HG02759 (cell line): ENCODE results near the gene MIX23.

Source experiments
- ATAC-seq: cut with Tn5 transposase; IDR thresholded peaks from one replicate; pipeline ENCODE4 v1.9.1; 2021; ENCODE audit warnings: mild to moderate bottlenecking, moderate library complexity; ENCODE audit not compliant: unreplicated experiment

MIX23 gene

DNA sequence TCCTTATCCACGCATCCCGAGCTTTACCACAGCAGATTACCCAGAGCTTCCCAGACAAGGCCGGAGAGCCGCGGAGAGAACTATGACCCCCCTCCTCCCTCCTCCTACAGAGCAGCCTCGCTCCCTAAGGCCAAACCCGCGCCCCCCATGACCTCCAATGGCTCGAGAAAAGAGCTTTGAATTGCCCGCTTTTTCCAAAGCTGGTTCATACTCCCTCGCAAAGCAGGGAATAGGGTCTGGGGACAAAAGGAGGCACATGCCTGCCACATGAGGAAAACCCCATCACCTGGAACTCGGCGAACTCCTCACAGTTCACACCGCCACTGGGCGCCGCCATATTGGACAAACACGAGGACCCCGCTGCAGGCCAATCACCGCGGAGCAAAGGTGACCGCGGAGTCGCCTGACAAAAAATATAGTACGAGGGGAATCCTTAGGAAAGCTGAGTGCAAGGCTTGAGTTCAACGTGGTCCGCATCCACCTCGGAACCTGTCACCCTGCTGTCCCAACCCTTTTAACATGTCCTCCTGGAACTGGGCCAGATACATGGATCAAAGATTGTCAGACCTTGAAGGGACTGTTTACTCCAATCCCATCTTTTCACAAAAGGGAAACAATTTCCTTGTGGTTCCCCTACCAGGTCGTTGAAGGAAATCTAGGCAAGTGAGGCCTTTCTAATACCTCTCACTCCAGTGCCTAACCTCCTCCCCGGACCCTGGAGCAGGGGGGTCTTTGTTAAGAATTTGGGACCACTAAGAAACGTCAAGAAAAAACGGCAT, at the start of gene MIX23:
TSS of gene MIX23 (minus strand) at position 344 of the 779 bp plus-strand sequence. CDS start at position 337, 7 bp downstream.
- peak; percentile 41 for ATAC-seq

DNA sequence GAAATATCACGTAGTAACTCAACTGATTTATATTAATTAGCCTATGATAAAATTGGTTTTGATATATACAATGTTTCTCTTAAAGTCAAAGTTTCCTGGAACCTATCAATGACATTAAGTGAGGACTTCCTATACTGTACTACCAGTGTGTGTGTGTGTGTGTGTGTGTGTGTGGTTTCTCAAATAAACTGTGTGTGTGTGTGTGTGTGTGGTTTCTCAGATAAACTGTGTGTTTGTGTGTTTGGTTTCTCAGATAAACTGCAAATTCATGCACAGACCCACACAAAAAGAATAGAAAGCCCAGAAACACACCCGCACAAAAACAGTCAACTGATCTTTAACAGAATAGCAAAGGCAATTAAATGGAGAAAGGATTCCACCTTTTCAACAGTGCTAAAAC, 47.3 kb upstream of the MIX23 start:
- ATAC-seq, result no peak

DNA sequence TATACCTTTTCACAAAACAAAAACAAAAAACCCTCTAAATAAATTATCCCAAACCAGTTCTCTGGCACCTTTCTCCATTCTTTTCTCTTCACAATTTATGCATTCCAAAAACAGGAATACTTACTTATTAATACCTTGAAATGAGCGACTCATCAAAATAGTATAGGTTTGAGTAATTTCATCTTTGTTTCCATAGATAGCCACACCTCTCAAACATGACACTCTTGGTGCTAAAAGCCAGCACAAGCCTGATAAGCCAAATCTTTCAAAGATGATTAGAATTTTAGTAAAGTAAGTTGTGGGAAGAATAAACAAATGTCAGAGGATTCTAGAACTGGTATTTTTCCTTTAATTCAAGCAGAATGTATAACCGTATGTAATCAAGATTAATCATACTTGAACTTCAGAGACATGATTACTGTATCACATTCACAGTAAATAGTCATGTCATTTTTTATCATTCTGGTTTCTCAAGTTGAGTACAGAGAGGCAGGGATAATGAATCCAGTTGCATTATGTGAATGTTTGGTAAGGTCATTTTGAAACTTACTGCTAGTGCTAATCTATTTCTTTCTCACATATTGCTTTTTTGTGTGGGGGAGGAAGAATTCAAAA, 44.9 kb upstream of the MIX23 start:
- ATAC-seq, result no peak

DNA sequence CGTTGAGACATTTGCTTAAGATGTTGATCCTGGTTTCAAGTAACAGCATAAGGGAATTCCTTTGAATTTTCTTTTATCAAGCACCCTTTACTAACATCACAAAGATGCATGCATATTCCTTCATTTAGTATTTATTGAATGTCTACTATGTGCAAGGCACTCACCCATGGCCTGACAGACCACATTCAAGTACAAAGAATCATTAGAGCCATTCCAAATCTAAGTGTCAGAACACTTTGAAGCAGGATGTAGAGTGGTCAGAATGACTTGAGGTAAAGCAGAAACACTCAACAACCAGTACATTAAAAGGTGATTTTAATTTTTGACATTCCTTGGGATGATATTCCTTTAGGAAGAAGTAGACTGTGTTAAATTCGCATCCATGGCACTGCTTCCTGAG, 38.8 kb upstream of the MIX23 start:
- ATAC-seq, result no peak

DNA sequence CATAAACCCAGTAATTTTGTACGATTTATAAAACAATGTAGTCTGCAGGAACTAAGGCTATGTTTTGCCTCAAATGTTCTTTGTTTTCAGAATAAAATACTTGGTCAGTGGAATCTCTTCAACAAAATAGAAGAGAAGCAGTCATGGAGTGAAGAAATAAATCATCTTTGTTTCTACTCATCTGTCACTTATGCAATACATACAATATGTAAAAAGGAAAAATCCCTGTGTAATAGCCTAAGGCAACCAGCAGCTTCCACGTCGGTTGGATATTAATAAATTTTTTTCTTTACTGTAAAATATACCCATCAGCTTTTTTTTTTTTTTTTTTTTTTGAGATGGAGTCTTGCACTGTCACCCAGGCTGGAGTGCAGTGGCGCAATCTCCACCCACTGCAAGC, 38.1 kb upstream of the MIX23 start:
- ATAC-seq, result no peak

DNA sequence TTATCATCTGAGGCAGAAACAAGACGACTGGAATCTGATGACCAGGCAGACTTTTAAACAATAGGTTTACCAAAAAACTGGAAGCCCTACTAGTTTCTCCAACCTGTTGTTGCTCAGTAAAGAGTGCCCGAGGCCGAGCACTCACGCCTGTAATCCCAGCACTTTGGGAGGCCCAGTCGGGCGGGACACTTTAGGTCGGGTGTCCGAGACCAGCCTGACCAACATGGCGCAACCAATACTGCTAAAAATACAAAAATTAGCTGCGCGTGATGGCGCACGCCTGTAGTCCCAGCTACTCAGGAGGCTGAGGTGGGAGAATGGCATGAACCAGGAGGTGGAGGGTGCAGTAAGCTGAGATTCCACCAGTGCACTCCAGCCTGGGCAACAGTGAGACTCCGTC, 33.9 kb upstream of the MIX23 start:
- no peak for ATAC-seq

DNA sequence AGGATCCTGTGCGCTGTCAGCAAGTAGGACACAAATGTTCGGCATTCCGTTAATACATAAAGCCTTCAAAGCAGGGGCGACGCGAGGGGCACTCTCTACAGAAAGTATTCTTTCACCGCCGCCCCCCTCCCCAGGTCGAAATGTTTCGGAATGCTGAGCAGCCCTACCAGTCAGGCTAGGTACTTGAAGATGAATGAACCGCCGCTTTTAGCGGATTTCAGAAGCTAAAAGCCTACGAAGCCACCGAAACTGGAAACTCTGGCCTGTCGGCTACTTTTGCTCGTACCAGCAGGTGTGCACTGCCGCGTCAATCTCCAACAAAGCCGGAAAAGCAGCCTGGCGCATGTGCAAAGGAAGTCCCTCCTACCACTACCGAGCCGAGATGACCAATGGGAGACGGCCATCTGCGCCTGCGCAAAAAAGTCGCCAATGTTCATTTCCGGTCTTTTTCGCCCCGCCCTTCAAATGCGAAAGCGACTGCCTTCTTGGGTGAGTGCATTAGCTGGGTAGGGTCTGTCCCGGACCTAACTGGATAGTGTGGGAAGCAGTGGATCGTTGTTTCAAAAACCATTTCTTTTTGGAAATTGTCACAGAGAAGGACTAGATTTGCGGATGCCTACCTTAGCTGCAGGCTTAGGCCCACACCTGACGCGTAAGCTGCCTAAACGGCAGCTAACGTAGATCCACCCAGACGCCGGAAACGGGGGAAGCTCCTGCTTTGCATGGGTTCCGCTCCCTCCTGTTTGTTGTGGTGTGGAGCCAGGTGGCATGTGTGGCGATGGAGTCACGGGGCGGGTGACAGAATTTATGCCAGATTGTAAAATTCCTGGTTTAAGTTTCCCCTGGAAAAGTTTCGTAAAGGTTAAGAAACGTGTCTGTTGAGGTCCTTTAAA, 33.0 kb upstream of the MIX23 start, which contains the start of gene WDR5B:
TSS of gene WDR5B (minus strand) at position 301 of the 893 bp plus-strand sequence. CDS start 534 bp downstream, outside the sequence.
- peak; percentile 89 for ATAC-seq

DNA sequence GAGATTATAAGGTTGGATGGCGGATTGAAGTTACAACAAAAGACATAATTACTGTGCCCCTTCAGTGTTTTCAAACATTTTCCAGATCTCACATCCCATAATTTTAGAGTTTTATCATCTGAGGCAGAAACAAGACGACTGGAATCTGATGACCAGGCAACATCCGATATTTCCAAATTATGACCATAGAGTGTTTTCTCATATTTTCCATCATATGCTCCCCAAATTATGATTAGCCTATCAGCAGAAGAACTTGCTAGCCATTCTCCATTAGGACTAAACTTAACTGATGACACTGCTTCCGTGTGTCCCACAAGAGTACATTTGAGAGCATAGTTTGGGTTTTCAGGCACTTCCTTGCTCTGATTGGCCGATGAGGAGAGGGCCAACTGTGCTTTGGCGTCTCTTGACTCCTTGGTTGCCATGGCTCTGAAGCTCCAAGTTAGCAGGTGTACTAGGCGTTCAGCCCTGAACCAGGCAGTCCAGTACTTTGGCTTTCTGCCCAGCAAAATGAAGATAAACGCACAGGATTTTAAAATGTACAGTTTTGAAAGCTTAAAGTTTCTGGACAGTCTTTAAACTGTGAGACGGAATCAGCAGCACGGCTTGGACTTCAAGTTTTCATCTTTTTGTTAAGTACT, 32.2 kb upstream of the MIX23 start:
- ATAC-seq, result peak; percentile 48

DNA sequence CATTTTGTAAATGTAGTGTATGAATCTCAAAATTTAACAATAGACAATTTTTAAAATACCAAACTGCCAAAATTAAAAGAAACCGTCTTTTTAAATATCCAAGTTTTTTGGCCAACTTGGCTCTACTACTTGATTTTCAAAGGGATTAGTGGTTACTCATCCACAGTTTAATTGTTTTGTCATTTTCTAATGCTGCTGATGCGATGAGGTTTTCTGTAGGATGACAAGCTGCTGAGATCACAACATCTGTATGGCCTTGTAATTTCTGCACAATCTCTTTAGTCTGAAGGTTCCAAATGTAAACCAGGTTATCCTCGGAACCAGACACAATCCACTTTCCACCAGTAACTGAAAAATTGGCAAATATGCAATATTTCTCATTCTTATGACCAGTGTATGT, 31.4 kb upstream of the MIX23 start:
- no peak for ATAC-seq

DNA sequence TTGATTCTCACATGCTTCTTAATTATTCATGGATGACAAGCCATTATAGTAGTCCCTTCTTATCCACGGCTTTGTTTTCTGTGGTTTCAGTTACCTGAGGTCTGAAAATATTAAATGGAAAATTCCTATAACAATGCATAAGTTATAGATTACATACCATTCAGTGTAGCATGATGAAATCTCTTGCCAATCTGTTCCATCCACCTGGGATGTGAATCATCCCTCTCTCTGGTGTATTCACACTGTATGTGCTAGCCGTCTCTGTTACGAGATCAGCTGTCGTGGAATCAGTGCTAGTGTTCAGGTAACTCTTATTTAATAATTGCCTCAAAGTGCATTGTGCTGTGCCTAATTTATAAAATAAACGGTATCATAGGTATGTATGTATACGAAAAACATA, 27.6 kb upstream of the MIX23 start:
- no peak for ATAC-seq

DNA sequence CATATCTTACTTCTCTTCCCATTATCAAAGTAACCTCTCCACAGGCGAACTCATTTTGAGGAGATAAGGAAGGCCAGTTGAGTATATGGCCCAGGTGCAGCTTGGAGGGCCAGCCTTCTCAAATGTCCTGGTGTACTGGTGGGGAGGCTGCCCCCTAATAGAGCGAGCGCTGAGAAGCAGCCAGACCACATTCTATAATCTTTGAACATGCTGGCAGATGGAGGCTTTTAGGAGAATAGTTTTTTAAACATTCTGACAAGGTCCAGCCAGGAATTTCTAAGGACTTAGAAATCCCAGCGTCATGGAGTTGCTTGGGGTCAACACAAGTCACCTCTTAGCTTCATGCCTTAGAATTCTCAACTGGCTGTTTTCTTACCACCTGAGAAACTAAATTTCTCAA, 27.1 kb upstream of the MIX23 start:
- no peak for ATAC-seq

DNA sequence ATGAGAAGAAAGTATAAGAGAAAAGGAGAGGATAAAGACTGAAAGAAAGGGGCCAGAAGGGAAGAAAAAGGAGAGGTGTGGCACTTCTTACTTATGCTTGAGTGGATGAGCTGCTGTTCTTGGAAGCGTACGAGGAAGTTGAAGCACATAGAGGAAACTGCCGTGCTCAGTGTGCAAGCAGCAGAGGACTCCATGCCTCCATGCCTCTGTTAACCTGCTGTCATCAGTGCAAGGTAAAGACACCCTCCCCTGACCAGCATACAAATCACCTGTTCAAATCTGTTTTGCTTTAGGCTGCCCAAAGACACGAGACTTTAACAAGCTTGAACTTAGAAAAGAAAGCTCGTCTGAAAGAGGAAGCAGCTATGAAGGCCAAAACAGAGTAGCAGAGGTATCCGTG, 26.4 kb upstream of the MIX23 start:
- ATAC-seq, result no peak

DNA sequence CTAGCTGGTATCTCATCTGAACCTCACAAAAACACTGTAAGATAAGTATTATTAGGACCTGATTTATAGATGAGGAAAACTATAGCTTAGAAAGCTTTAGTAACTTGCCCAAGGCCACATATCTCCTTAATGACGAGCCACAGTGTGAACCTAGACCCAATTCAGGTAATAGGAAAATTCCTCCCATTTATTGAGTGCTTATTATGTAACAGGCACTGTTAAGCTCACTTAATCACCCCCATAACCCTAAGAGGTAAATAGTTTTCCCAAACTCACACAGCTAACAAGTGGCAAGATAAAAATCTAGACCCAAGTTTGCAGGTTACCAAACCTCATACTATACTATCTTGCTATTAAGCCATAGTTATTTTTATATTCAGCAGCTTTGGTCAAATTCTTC, 24.9 kb upstream of the MIX23 start:
- no peak for ATAC-seq

DNA sequence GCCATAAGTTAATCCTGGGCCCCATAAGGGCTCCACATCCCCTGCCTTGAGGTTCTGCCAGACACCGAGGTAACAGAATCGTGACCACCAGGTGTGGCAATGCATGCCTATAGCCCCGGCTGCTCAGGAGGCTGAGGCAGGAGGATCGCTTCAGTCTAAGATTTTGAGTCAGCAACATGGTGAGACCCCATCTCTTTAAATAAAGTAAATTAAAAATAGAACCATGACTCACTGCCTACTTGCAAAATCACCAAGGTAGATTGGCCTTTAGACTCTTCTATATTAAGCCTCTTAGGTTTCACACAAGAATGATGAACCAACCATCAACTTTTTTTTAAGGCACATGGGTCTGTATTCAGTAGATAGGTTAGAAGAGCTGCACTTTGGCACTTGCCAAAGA, 23.2 kb upstream of the MIX23 start:
- ATAC-seq, result peak; percentile 87

DNA sequence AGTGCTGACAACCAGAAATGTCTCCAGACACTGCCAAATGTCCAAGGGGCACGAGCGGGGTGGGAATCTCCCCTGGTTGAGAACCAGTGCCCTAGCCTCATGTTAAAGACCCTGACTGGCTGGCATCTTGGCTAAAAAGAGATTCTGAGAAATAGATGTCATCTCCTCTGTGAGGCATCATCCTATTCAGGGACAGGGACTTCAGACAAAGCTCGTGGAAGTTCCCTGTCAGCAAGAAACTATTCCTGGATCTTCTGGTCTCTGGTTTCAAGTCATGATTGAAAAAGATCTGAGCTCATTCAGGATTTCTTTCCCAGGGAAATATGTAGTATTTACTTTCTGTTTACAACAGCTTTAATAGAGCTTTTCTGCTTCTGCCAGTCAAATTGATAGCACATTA, 22.0 kb upstream of the MIX23 start:
- no peak for ATAC-seq

DNA sequence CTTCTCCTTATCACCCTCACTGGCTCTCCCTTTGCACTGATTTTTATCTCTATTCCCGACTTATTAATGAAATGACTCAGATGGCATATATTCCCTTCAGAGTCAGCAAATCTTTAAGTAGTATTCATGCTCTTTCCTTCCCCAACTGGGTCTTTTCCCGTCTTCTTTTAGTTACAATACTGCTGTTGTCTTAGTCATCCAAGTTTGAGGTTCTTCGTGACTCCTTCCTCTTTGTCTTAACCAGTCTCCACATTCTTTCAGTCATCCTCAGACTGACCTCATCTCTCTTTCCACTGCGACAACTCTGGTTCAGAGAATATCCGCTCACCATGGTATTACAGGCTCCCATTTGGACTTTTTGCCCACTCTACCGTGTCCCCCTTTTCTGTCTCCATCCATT, 20.5 kb upstream of the MIX23 start:
- ATAC-seq, result no peak

DNA sequence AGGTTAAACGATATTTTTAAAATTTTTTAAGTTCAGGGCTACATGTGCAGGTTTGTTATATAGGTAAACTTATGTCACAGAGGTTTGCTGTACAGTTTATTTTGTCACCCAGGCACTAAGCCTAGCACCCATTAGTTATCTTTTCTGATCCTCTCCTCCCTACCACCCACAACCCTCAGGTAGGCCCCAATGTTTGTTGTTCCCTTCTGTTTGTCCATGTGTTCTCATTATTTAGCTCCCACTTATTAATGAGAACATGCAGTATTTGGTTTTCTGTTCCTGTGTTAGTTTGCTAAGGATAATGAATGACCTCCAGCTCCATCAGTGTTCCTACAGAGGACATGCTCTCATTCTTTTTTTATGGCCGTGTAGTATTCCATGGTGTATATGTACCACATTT, 15.9 kb upstream of the MIX23 start:
- no peak for ATAC-seq

DNA sequence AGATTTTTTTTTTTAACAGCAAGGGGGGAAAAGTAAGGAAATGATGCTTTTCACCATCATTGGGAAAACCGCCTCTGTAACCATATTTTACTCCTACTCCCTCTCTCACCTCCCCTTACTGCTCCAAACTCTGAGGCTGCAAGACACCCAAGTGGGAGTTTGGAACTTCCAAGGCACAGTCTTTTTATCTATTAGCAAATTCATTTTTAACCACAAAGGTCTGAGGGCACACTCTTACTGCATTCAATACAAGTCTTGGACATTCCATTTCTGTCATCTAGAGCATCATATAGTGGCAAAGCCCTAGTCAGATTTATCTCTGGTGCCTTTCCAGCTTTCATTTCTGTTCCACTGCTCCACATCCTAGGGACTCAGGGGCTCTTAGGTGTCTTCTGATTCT, 14.2 kb upstream of the MIX23 start:
- no peak for ATAC-seq

DNA sequence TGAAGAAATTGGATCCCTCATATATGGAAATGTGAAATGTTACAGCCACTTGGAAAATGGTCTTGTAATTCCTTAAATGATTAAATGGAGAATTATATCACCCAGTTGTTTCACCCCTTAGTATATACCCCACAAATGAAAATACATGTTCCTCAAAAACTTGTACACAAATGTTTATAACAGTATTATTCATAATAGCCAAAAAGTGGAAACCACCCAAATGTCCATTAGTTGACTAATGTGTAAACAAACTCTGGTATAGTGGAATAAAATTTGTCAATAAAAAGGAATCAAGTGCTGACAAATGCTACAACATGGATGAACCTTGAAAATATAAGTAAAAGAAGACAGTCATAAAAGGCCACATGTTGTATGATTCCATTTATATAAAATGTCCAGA, 13.5 kb upstream of the MIX23 start:
- ATAC-seq, result no peak

DNA sequence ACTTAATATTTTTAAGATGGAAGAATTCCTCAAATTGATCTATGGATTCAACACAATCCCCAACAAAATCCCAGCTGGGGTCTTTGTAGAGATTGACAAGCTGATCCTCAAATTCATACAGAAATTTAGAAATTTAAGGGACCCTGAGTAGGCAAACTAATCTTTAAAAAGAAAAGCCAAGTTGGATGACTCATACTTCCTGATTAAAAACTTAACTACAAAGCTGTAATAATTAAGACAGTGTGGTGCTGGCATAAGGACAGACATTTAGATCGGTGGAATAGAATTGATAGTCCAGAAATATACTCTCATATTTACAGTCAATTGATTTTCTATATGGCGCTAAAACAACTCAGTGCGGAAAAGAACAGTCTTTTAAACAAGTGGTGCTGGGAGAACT, 12.6 kb upstream of the MIX23 start:
- ATAC-seq, result no peak

DNA sequence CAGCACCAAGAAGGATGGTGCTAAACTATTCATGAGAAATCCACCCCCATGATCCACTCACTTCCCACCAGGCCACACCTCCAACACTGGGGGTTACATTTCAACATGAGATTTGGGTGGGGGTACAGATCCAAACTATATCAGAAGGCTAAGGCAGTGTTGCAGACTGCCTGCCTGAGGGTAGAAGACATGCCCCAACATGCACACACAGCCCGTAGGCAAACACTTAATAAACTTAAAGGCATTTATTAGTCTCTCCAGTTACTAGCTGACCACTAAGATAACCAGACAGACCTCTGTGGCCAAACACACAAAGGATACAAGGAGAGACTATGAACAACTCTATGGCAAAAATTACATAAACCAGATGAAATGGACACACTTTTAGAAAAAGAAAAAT, 11.1 kb upstream of the MIX23 start:
- no peak for ATAC-seq
